ENCODE data around the gene NCKAP5L.
"Not testable (repeated sequence)": the region's sequence is repeated elsewhere in the genome, so short reads cannot be mapped to it uniquely, and the experiment has no call there.

NCKAP5L gene

GRCh38 chr12:49777341-49777740, 50.9 kb downstream of the NCKAP5L start:
- DNase-seq = no peak

- no peak for DNase-seq
These were observed 51.4 kb downstream of the NCKAP5L start for GRCh38 chr12:49776858-49777257.

- peak; percentile 75 for DNase-seq
These were observed 51.8 kb downstream of the NCKAP5L start for GRCh38 chr12:49776413-49776812.

GRCh38 chr12:49773102-49773501, 55.1 kb downstream of the NCKAP5L start:
- DNase-seq = not testable (repeated sequence)

GRCh38 chr12:49767333-49767732, 60.9 kb downstream of the NCKAP5L start:
- DNase-seq = no peak

- DNase-seq = no peak
These were observed 62.1 kb downstream of the NCKAP5L start for GRCh38 chr12:49766115-49766455.

GRCh38 chr12:49764126-49764525, 64.1 kb downstream of the NCKAP5L start:
- DNase-seq = no peak

GRCh38 chr12:49763006-49763591, 65.1 kb downstream of the NCKAP5L start:
- DNase-seq = peak; percentile 89

GRCh38 chr12:49762468-49762847, 65.8 kb downstream of the NCKAP5L start:
- DNase-seq = peak; percentile 28

GRCh38 chr12:49761677-49762467, 66.3 kb downstream of the NCKAP5L start:
- DNase-seq = no peak

GRCh38 chr12:49750996-49751393, 77.2 kb downstream of the NCKAP5L start:
- no peak for DNase-seq

GRCh38 chr12:49750027-49750995, 77.9 kb downstream of the NCKAP5L start:
- peak; percentile 75 for DNase-seq

- no peak for DNase-seq
These were observed 79.4 kb downstream of the NCKAP5L start for GRCh38 chr12:49748800-49749199.

- no peak for DNase-seq
These were observed 79.9 kb downstream of the NCKAP5L start for GRCh38 chr12:49748306-49748705.

- DNase-seq = no peak
These were observed 83.8 kb downstream of the NCKAP5L start for GRCh38 chr12:49744363-49744885.

GRCh38 chr12:49741882-49742620, 86.2 kb downstream of the NCKAP5L start:
- DNase-seq = peak; percentile 93
